Left colon (tissue), 2 donors: Measurements from ENCODE around the gene SHB. TPM values are rescaled to one million over a fixed set of nuclear protein-coding genes. Genes with fewer than 3 reads are reported as not detected.

Source experiments
- ATAC-seq: fragments of 200-7000 bp; cut with Tn5 transposase; one replicate; pipeline ENCODE4 v1.9.1; 2020; ENCODE audit warnings: mild to moderate bottlenecking, moderate library complexity
- DNase-seq, 2 donors: peaks; one replicate each; pipeline ENCODE4 v3.0.0-alpha.2; 2020
- intact Hi-C, 2 donors: fragments of 100-400 bp; cut with DNase I in 1 of 2; cut with micrococcal nuclease in 1 of 2; formaldehyde crosslinking; loops; one replicate each; pipeline versions ENCODE4 v1.11.2 to v1.14.0; 2022; cut with DNase I, micrococcal nuclease
- total RNA-seq, 2 donors: library from RNA; stranded (reverse); fragmentation: NEBNext Ultra II Directional; extraction: Animal tissue kit (Norgen Biotek cat#: 25700); gene quantifications; one replicate each; pipeline ENCODE4 v1.2.1, GENCODE V29; 2021
- donor health status: DM: no; HTN: no; CAD: no.
- donor health status: DM: yes; HTN: yes; CAD: no.

The SHB gene
- total RNA-seq, 2 donors from 2014 or later: 19.6 to 26.2 TPM

- ATAC-seq (peak; percentile 34), DNase-seq (no peak)
- intact Hi-C loops: loop anchor here in 1 of 2 donors (10.0 kb wide), 2 partner anchors 175 to 275 kb away; no protein-coding TSS in a partner anchor
Measured at GRCh38 chr9:38089387-38090165, 20.5 kb upstream of the SHB start.

- peak; percentile 55 to 73 for DNase-seq
- intact Hi-C loops: loop anchor here in 1 of 2 donors (10.0 kb wide), 2 partner anchors 173 to 277 kb away; no protein-coding TSS in a partner anchor
- peak; percentile 75 for ATAC-seq
Measured at GRCh38 chr9:38088006-38088925, 19.2 kb upstream of the SHB start.

DNA sequence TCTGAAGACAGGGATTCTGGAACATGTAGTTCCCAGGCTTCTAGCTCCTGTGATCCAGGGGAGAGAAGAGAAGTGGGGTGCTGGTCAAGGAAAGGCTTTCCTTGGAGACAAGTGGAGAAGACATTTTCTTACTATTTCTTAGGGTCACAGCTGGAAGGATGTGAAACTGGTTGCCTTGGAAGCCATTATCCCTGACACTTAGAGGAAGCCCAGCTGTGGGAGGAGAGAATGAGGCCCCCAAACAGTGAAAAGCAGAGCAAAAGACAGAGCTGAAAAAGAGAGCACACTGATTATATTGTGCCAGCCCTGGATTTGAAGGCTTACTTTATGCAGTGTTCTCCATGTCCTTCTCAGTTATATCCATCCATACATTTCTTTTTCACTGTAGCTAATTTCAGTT lies 17.5 kb upstream of the SHB start:
- intact Hi-C loops: loop anchor here in 1 of 2 donors (10.0 kb wide), 2 partner anchors 172 to 278 kb away; no protein-coding TSS in a partner anchor
- ATAC-seq: no peak
- no peak for DNase-seq

DNA sequence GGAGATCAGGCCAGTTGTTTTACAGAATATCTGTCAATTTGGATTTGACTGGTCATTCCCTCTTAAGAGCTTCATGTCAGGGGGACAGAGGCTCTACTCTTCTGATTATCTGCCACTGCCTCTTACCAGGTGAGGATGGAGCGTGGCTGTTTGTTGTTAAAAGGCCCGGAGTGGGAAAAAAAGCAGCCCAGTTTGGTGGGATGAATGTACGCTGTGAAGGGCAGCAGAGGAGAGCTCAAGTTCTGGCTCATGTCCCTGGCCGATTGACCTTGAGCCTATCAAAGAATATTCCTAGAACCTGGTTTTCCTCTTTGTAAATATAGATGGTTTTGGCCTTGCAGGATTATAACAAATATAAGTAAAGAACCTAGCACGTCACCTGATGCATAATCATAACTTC lies 16.3 kb upstream of the SHB start:
- DNase-seq (no peak), ATAC-seq (no peak)
- intact Hi-C loops: loop anchor here in 1 of 2 donors (10.0 kb wide), 2 partner anchors 171 to 279 kb away; no protein-coding TSS in a partner anchor

- no peak for DNase-seq
- intact Hi-C loops: loop anchor here in 1 of 2 donors (10.0 kb wide), 2 partner anchors 170 to 280 kb away; no protein-coding TSS in a partner anchor
Measured at GRCh38 chr9:38084556-38084880, 15.5 kb upstream of the SHB start.

DNA sequence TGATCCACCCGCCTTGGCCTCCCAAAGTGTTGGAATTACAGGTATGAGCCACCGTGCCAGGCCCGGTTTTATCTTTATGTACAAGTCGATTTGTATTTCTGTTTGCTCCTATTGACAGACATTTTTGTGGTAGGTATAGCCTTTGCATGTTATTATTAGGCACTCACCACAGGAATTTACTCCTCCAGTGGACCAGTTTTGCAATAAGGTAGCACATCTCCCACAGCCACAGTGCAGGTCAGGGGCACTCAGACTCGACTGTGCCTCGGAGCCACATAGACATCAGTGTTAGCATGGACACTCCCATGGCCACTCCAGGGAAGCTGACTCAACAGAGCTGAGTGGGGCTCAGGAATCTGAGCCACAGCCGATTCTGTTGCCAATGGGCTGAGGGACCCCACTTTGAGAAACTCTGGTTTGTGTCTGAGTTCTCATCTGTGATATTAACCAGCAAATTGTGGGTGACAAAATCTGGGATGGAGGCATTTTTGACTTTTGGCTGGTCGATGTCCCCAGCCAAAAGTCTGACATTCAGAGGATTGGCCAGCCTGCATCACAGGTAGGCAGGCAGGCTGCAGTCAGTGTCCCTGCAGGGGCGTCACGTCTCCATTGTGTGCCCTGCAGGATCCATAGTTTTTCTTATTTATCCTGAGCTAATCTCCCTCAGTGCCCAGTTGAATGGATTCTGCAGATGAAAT lies 15.0 kb upstream of the SHB start:
- ATAC-seq: no peak
- intact Hi-C loops: loop anchor here in 1 of 2 donors (10.0 kb wide), 2 partner anchors 169 to 281 kb away; no protein-coding TSS in a partner anchor
- no peak for DNase-seq

More at GRCh38 chr9:38084556-38084880, 15.5 kb upstream of the SHB start:
- no peak for ATAC-seq

GRCh38 chr9:38082446-38083287 lies 13.6 kb upstream of the SHB start:
- DNase-seq: no peak
- intact Hi-C loops: loop anchor here in 1 of 2 donors (10.0 kb wide), 2 partner anchors 168 to 282 kb away; no protein-coding TSS in a partner anchor
- no peak for ATAC-seq

DNA sequence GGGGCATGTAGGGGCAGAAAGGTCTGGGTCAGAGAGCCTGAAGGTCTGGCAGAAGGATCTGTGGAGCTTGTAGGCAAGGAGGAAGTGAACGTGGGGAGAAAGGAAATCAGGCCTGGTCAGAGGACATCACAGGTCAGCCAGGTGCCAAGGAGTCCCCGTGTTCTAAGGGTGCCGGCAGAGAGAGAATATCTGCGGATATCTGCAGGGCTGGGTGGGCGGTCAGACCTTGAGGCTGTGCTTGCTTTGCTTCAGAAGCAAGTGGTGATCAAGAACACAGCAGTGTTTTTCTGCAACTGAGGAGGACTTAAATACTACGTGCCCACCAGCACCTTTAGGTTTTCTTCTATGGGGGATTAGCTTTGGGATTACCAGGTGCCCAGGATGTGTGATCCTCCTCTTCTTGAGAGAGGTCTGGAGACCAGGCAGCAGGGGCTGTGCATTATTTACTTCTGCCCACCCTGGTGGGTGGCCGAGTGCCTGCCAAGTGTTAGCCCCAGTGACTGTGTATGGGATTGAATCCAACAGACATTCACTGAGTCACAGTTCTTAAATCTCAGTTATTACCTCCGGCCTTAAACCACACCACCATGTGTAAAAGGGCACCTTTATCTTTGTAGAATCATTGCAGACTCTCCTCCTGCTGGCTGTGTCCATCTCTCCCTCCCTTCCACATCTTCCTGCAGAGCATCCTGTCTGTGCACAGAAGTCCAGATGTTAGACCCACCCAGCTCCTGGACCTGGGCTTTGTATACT lies 12.5 kb upstream of the SHB start:
- no peak for DNase-seq
- intact Hi-C loops: loop anchor here in 1 of 2 donors (10.0 kb wide), 2 partner anchors 167 to 283 kb away; no protein-coding TSS in a partner anchor
- no peak for ATAC-seq

- no peak for ATAC-seq
- peak in 1 of 2 donors; percentile 53 for DNase-seq
Measured at GRCh38 chr9:38079461-38080031, 10.5 kb upstream of the SHB start.

DNA sequence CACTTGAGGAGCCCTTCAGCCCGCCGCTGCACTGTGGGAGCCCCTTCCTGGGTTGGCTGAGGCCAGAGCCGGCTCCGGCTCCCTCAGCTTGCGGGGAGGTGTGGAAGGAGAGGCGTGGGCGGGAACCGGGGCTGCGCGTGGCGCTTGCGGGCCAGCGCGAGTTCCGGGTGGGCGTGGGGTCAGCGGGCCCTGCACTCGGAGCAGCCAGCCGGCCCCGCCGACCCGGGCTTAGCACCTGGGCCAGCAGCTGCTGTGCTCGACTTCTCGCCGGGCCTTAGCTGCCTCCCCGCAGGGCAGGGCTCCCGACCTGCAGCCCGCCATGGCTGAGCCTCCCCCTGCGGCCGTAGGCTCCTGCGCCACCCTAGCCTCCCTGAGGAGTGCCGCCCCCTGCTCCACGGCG lies 6.2 kb upstream of the SHB start:
- intact Hi-C loops: no loop called here
- peak in 1 of 2 donors; percentile 22 for DNase-seq
- ATAC-seq: no peak

More at GRCh38 chr9:38079461-38080031, 10.5 kb upstream of the SHB start:
- intact Hi-C loops: loop anchor here in 1 of 2 donors (10.0 kb wide), 2 partner anchors 165 to 285 kb away; no protein-coding TSS in a partner anchor

- intact Hi-C loops: no loop called here
- ATAC-seq (peak; percentile 56), DNase-seq (peak in 1 of 2 donors; percentile 61)
Measured at GRCh38 chr9:38074441-38074961, 5.5 kb upstream of the SHB start.

DNA sequence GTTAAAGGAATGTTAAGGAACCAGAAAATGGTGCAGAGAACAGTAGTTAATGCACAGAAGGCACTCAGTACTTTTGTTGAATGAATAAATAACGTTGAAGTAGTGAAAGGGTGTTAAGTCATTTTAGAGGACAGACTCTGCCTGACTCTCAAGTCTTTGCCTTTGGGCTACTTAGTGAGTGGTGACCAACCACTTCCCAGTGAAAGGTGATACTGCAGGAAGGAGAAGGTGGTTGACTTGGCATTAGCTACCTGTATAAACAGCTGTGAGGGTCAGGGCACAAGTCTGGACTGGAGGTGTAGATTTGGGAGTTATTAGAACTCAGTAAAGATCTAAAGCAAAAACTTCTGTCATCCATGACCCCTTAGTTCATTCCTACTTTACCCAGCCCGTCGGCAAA lies 4.9 kb upstream of the SHB start:
- intact Hi-C loops: no loop called here
- ATAC-seq (no peak), DNase-seq (peak in 1 of 2 donors; percentile 17)

- intact Hi-C loops: no loop called here
Measured at GRCh38 chr9:38071470-38072134, 2.6 kb upstream of the SHB start.

DNA sequence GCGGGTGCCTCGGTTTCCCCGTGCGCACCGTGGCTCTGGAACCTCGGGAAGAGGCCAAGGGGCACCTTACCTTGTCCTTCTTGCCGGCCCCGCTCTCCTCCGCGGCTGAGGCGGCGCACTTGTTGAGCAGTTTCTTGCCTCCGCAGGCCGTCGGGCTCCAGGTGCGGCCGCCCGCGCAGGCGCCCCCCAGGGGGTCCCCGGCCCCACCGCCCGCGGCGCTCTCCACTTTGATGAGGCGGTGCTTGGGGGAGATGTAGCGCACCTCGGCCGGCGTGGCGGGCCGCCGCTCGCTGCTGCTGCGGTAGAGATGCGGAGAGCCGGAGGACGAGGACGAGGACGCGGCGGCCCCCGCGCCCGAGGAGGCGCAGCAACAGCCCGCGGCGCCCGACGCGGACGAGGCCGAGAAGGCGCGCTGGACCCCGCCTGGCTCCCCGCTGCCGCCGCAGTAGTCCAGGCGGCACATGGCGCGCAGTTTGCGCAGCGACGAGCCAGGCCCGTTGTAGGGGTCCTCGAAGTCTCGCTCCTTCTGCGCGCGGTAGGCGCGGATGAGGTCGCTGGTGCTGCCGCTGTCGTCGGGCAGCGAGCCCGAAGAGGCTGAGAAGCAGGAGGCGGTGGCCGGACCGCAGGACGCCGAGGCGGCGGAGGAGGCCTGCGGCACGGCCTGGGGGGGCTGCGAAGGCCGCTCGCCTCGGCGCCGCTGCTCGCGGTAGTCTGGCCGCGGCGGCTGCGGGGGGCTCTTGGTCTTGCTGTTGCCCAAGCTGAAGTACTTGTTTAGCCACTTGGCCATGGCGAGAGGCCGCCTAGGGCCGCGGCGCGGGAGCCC lies 957 bp downstream of the SHB start:
- intact Hi-C loops: no loop called here
- ATAC-seq (no peak), DNase-seq (peak; percentile 25 to 43)

More at GRCh38 chr9:38071470-38072134, 2.6 kb upstream of the SHB start:
- DNase-seq (peak in 1 of 2 donors; percentile 21), ATAC-seq (no peak)
